HepG2 (cell line): ENCODE measurements around the gene SPATA7. TPM values are rescaled to one million over a fixed set of nuclear protein-coding genes. Genes with fewer than 3 reads are reported as not detected.

Source experiments
- DMTF1 ChIP-seq: sonication (generic); formaldehyde crosslinking; IDR thresholded peaks from 2 replicates; pipeline ENCODE4 v1.4.0; 2020; ENCODE audit warnings: mild to moderate bottlenecking, missing genetic modification reagents
- E2F5 ChIP-seq: sonication (generic); formaldehyde crosslinking; conservative IDR thresholded peaks from 2 replicates; pipeline ENCODE4 v1.4.0; 2020; ENCODE audit warnings: missing genetic modification reagents
- ELF1 ChIP-seq: sonication (generic); formaldehyde crosslinking; IDR thresholded peaks from 2 replicates; pipeline ENCODE4 v1.4.0; 2020; ENCODE audit warnings: missing genetic modification reagents
- EZH2 ChIP-seq: conservative IDR thresholded peaks from 2 replicates; pipeline ENCODE4 v1.6.1; 2012; ENCODE audit warnings: mild to moderate bottlenecking, low read depth, low read length, moderate library complexity
- FIP1L1 ChIP-seq: fragments of 200-400 bp; formaldehyde crosslinking; IDR thresholded peaks from 2 replicates; pipeline ENCODE4 v1.6.1; 2018; ENCODE audit warnings: low read depth, mild to moderate bottlenecking, low read length, moderate library complexity, borderline replicate concordance; ENCODE audit not compliant: insufficient read depth
- GMEB2 ChIP-seq: IDR thresholded peaks from 2 replicates; pipeline ENCODE4 v1.6.1; 2016; ENCODE audit warnings: missing biosample characterization, missing genetic modification reagents, low read depth
- HDAC2 ChIP-seq: sonication (generic); formaldehyde crosslinking; IDR thresholded peaks from 2 replicates; pipeline ENCODE4 v1.4.0; 2020; ENCODE audit warnings: missing genetic modification reagents
- IRX3 ChIP-seq: sonication (generic); formaldehyde crosslinking; IDR thresholded peaks from 2 replicates; pipeline ENCODE4 v1.8.1; 2023; ENCODE audit warnings: mild to moderate bottlenecking, low read depth, missing genetic modification reagents, borderline replicate concordance
- MAFK ChIP-seq, 2 experiments: IDR thresholded peaks in 1 of 2; conservative IDR thresholded peaks in 1 of 2; 2 replicates each; pipeline ENCODE4 v1.6.1; 2011; ENCODE audit warnings: improper control_type of control experiment in 2 of 2, low read length in 2 of 2
- MED1 ChIP-seq: sonication (generic); formaldehyde crosslinking; IDR thresholded peaks from 2 replicates; pipeline ENCODE4 v1.4.0; 2020; ENCODE audit warnings: missing genetic modification reagents
- STAT5B ChIP-seq: sonication (generic); formaldehyde crosslinking; IDR thresholded peaks from 2 replicates; pipeline ENCODE4 v1.4.0; 2020; ENCODE audit warnings: missing genetic modification reagents
- THYN1 ChIP-seq: sonication (generic); formaldehyde crosslinking; IDR thresholded peaks from 2 replicates; pipeline ENCODE4 v1.8.1; 2023; ENCODE audit warnings: low read depth, mild to moderate bottlenecking, moderate library complexity, missing genetic modification reagents, borderline replicate concordance
- U2AF1 ChIP-seq: fragments of 200-400 bp; formaldehyde crosslinking; optimal IDR thresholded peaks from 2 replicates; pipeline ENCODE3; 2017; ENCODE audit warnings: mild to moderate bottlenecking, low read depth, low read length
- ZBTB44 ChIP-seq: sonication (generic); formaldehyde crosslinking; IDR thresholded peaks from 2 replicates; pipeline ENCODE4 v1.4.0; 2020; ENCODE audit warnings: missing genetic modification reagents
- ZNF350 ChIP-seq: sonication (generic); formaldehyde crosslinking; IDR thresholded peaks from 2 replicates; pipeline ENCODE4 v1.4.0; 2020; ENCODE audit warnings: mild to moderate bottlenecking, low read depth, missing genetic modification reagents, borderline replicate concordance
- ZNF451 ChIP-seq: sonication (generic); formaldehyde crosslinking; IDR thresholded peaks from 2 replicates; pipeline ENCODE4 v1.5.0; 2020; ENCODE audit warnings: mild to moderate bottlenecking, missing genetic modification reagents
- ZNF597 ChIP-seq: sonication (generic); formaldehyde crosslinking; IDR thresholded peaks from 2 replicates; pipeline ENCODE4 v1.5.0; 2020; ENCODE audit warnings: missing genetic modification reagents
- ZNF639 ChIP-seq: conservative IDR thresholded peaks from 2 replicates; pipeline ENCODE4 v1.6.1; 2018; ENCODE audit warnings: missing genetic modification reagents
- ZNF775 ChIP-seq: sonication (generic); formaldehyde crosslinking; IDR thresholded peaks from 2 replicates; pipeline ENCODE4 v1.4.0; 2020; ENCODE audit warnings: missing genetic modification reagents, mild to moderate bottlenecking, moderate library complexity, borderline replicate concordance
- polyA plus RNA-seq, 8 experiments: library from polyadenylated mRNA; depleted of rRNA in 3 of 8; stranded (reverse) in 7 of 8; unstranded in 1 of 8; fragments of >200 nt; fragmentation: Illumina TruSeq in 4 of 8; extraction: Trizol in 4 of 8; gene quantifications; 2 replicates each; pipeline versions ENCODE4 v1.2.1 to v1.2.3, GENCODE V29; 2011 to 2016; ENCODE audit warnings: low read depth in 4 of 8, missing spikeins in 1 of 8, mixed read lengths in 1 of 8; ENCODE audit not compliant: insufficient read depth in 1 of 8
- total RNA-seq, 5 experiments: library from RNA; depleted of rRNA; stranded (reverse); fragments of >200 nt; fragmentation: Illumina TruSeq; extraction: Trizol; gene quantifications; 2 replicates each; pipeline ENCODE4 v1.2.3, GENCODE V29; 2016; ENCODE audit warnings: low read depth in 1 of 5

The SPATA7 gene
- total and polyA plus RNA-seq, 2 of the 13 experiments (the other 11 are each of a cell fraction or from before 2014, with no cell fraction given): 3.6 to 5.5 TPM

GRCh38 chr14:88385212-88386101, at the start of gene SPATA7 (continued):
- no peak for TF ChIP-seq ZBTB44 (CRISPR knock-in tag)
- TF ChIP-seq HDAC2: peak; percentile 64; the same call in 1 of the 2 replicates
- no peak for TF ChIP-seq THYN1 (CRISPR knock-in tag)
- TF ChIP-seq EZH2: no peak
- TF ChIP-seq ZNF597 (CRISPR knock-in tag): no peak
- TF ChIP-seq ZNF775 (CRISPR knock-in tag): no peak
- no peak for TF ChIP-seq STAT5B (CRISPR knock-in tag)
- no peak; the same call in 1 of the 2 replicates for TF ChIP-seq IRX3 (CRISPR knock-in tag)
- TF ChIP-seq GMEB2 (CRISPR knock-in tag): peak; percentile 81
- TF ChIP-seq ZNF451 (CRISPR knock-in tag): no peak
- peak; percentile 49; the same call in 1 of the 2 replicates for TF ChIP-seq MED1
- no peak for TF ChIP-seq DMTF1
- TF ChIP-seq E2F5 (CRISPR knock-in tag): peak; percentile 34; the same call in 1 of the 2 replicates
- no peak for TF ChIP-seq ZNF639 (CRISPR knock-in tag)
- TF ChIP-seq MAFK (conservative IDR thresholded peaks at IDR 0.05 in 1 of 2, IDR thresholded peaks at IDR 0.05 in 1 of 2; ENCODE audit: low read length in 2 of 2): no peak
- TF ChIP-seq ELF1: peak; percentile 63
- peak; percentile 73; the same call in 1 of the 2 replicates for TF ChIP-seq ZNF350 (CRISPR knock-in tag)
- TF ChIP-seq U2AF1: no peak
- TF ChIP-seq FIP1L1: no peak
